Effector CD4-positive, alpha-beta T cell (primary cell): ENCODE measurements around the gene ACAA2.

Experiments used
- DNase-seq: peaks from one replicate; pipeline ENCODE4 v3.0.0-alpha.2; 2020

ACAA2 gene

GRCh38 chr18:49733896-49734585 is 79.3 kb downstream of the ACAA2 start:
- no peak for DNase-seq

- no peak for DNase-seq
Observed at GRCh38 chr18:49733321-49733720, 80.0 kb downstream of the ACAA2 start.
